SH-SY5Y (cell line): Measurements from ENCODE around the gene ATRN.

ENCODE experiments used
- GATA2 ChIP-seq: IDR thresholded peaks from 2 replicates; pipeline ENCODE4 v1.6.1; 2011; ENCODE audit warnings: mild to moderate bottlenecking, low read depth, low read length
- GATA3 ChIP-seq: IDR thresholded peaks from 2 replicates; pipeline ENCODE4 v1.6.1; 2011; ENCODE audit warnings: low read depth, mild to moderate bottlenecking, low read length, moderate library complexity

Gene ATRN

GRCh38 chr20:3470627-3471396, at the start of gene ATRN:
Gene ATRN, plus strand, starts transcription at chr20:3471018. Its CDS starts 90 bp downstream, at chr20:3471108.
- TF ChIP-seq GATA3 (no peak), GATA2 (no peak)

GRCh38 chr20:3421985-3422384, 48.8 kb upstream of the ATRN start:
- no peak for TF ChIP-seq GATA2
- no peak for TF ChIP-seq GATA3

- TF ChIP-seq GATA2 (no peak), GATA3 (no peak)
These were observed 47.7 kb upstream of the ATRN start for GRCh38 chr20:3423126-3423525.

- no peak for TF ChIP-seq GATA3
These were observed 40.3 kb upstream of the ATRN start for GRCh38 chr20:3430376-3431069.

- TF ChIP-seq GATA3 (no peak), GATA2 (no peak)
These were observed 39.7 kb upstream of the ATRN start for GRCh38 chr20:3431109-3431508.

GRCh38 chr20:3432844-3433243, 38.0 kb upstream of the ATRN start:
- TF ChIP-seq GATA3 (no peak), GATA2 (no peak)

- TF ChIP-seq GATA3 (no peak), GATA2 (no peak)
These were observed 37.1 kb upstream of the ATRN start for GRCh38 chr20:3433744-3434143.

GRCh38 chr20:3434232-3434631, 36.6 kb upstream of the ATRN start:
- TF ChIP-seq GATA3, result no peak
- no peak for TF ChIP-seq GATA2

- TF ChIP-seq GATA2, result no peak
- no peak for TF ChIP-seq GATA3
These were observed 33.8 kb upstream of the ATRN start for GRCh38 chr20:3436864-3437574.

GRCh38 chr20:3446779-3447178, 24.0 kb upstream of the ATRN start:
- TF ChIP-seq GATA2, result no peak
- TF ChIP-seq GATA3, result no peak

- TF ChIP-seq GATA2 (no peak), GATA3 (no peak)
These were observed 23.5 kb upstream of the ATRN start for GRCh38 chr20:3447321-3447720.

- TF ChIP-seq GATA2 (no peak), GATA3 (no peak)
These were observed 21.5 kb upstream of the ATRN start for GRCh38 chr20:3449319-3449718.

GRCh38 chr20:3452136-3452535, 18.7 kb upstream of the ATRN start:
- no peak for TF ChIP-seq GATA3
- TF ChIP-seq GATA2, result no peak

GRCh38 chr20:3452690-3453089, 18.1 kb upstream of the ATRN start:
- TF ChIP-seq GATA3, result no peak
- TF ChIP-seq GATA2, result no peak

- TF ChIP-seq GATA3 (no peak), GATA2 (no peak)
These were observed 16.0 kb upstream of the ATRN start for GRCh38 chr20:3454831-3455230.

- TF ChIP-seq GATA2 (no peak), GATA3 (no peak)
These were observed 14.2 kb upstream of the ATRN start for GRCh38 chr20:3456648-3457047.
